HuH-7 (cell line): ENCODE data around the gene ZSCAN16.
"Not testable (repeated sequence)": the region's sequence is repeated elsewhere in the genome, so short reads cannot be mapped to it uniquely, and the experiment has no call there.

Experiments
- DNase-seq: peaks from one replicate; pipeline ENCODE4 v3.0.0; 2011; ENCODE audit warnings: low spot score

The ZSCAN16 gene

GRCh38 chr6:28124350-28124970, at the start of gene ZSCAN16:
Gene ZSCAN16 (plus strand): TSS chr6:28124609. CDS start chr6:28125444, 835 bp downstream.
- DNase-seq, result peak; percentile 52

DNA sequence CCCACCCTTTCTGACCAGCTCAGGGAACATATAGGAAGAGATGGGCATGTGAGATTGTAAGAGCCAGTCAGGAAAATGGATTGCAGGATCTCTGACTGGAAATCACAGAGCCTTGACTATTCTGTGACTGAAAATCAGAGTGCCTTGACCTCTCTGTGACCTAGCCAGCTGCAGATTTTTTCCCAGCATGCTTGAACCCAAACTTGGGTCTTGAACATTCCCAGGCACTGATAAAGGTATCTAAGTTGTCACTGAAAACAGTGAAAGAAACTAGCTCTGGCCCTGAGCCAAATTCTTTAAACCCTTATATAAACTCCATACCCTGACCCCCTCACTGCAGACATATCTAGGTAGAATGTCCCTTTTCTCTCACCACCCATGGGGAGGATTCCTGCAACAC, 46.4 kb upstream of the ZSCAN16 start:
- no peak for DNase-seq

GRCh38 chr6:28078836-28079235, 45.6 kb upstream of the ZSCAN16 start:
- DNase-seq, result no peak

DNA sequence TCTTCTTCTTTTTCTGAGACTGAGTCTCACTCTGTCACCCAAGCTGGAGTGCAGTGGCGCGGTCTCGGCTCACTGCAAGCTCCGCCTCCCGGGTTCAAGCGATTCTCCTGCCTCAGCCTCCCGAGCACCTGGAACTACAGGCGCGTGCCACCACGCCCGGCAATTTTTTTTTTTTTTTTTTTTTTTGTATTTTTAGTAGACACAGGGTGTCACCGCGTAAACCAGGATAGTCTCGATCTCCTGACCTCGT, 44.1 kb upstream of the ZSCAN16 start, which contains the start of gene ZNF165:
TSS of gene ZNF165 (plus strand) at position 188 of the 250 bp plus-strand sequence. CDS start 4,913 bp downstream, outside the sequence.
- DNase-seq, result not testable (repeated sequence)

DNA sequence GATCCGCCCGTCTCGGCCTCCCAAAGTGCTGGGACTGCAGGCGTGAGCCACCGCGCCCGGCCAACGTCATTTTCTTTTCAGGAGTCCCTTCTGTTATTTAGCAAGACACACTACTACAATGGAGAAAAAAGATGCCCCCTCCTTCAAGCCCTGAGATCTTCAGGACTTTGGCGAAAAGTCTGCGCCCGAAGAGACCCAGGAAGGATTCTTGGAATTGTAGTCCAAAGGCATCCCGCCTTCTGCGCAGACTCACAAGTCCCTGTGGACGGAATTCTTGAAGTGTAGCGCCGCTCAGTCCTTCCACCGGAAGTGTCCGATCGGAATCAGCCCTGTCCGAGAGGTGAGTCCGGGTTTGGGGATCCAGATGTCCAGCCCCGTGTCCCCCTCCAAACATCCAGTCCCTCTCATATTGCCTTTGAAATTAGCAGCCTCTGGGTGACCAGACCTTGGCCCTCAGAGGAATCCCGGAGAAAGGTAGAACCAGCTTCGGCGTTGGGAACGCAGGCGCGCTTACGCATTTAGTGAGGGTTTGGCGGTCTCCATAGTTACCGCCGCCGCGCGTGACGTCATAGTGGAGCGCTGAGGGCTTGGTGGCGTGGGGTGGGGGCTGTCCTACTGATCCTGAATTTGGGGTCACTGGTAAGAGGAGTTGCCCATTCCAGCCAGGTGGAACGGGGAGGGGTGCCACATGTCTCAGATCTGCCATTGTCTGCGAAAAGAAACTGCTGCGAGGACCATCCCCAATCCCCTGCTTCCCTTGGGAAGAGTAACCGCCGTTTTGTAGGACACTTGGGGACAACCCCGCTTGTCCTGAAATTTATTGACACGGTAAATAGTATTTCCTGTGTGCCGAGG, 43.6 kb upstream of the ZSCAN16 start:
- DNase-seq, result peak; percentile 68

GRCh38 chr6:28081486-28081751, 43.0 kb upstream of the ZSCAN16 start:
- no peak for DNase-seq

- DNase-seq, result no peak
Measured at GRCh38 chr6:28082939-28083338, 41.5 kb upstream of the ZSCAN16 start.

DNA sequence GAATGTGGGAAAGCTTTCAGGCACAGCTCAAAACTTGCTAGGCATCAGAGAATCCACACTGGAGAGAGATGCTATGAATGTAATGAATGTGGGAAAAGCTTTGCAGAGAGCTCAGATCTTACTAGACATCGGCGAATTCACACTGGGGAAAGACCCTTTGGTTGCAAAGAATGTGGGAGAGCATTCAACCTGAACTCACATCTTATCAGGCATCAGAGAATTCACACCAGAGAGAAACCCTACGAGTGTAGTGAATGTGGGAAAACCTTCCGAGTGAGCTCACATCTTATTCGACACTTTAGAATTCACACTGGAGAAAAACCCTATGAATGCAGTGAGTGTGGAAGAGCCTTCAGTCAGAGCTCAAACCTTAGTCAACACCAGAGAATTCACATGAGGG, 35.4 kb upstream of the ZSCAN16 start:
- DNase-seq, result no peak

GRCh38 chr6:28090917-28091586, 33.4 kb upstream of the ZSCAN16 start:
- DNase-seq, result no peak

- not testable (repeated sequence) for DNase-seq
Measured at GRCh38 chr6:28102222-28102621, 22.2 kb upstream of the ZSCAN16 start.

DNA sequence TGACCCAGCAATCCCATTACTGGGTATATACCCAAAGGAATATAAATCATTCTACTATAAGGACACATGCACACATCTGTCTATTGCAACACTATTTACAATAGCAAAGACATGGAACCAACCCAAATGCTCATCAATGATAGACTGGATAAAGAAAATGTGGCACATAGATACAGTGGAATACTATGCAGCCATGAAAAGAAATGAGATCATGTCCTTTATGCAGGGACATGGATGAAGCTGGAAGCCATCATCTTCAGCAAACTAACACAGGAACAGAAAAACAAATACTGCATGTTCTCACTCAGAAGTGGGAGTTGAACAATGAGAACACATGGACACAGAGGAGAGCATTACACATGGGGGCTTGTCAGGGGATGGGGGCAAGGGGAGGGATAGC, 21.7 kb upstream of the ZSCAN16 start:
- DNase-seq, result not testable (repeated sequence)

- peak; percentile 73 for DNase-seq
Measured at GRCh38 chr6:28104392-28105244, 19.8 kb upstream of the ZSCAN16 start.

DNA sequence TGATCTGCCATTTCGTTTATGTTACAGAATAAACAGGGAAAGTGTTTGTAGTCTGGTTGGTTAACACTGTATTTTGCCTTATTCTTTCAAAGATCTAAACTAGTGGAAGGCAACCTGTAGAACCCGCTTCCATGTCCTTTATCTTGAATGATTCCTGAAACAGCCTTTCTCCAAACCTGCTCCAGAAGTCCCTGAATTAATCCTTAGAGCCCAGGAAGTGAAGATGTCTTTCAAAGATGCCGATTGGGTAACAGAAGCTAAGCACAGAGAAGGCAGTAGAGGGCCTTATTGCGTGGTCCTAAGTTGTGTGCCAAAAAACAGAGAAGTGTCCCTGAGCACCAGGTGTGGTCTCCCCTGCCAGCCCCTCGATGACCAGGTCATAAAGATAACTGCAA, 19.2 kb upstream of the ZSCAN16 start:
- DNase-seq, result peak; percentile 25

DNA sequence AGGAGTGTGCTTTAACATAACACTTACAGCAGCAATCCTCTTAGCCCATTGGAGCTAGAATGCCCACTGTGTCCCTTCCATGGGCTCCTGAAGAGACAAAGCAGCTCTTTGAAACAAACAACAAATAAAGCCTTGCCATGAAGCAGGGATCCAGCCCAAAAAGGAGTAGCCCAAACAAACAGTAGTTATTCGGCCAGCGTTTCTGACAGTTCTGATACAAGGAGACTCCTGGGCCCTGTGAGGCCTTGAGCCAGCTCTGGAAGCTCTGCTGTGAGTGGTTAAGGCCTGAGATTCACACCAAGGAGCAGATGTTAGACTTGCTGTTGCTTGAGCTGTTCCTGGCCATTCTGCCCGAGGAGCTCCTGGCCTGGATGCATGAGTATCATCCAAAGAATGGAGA, 16.9 kb upstream of the ZSCAN16 start:
- no peak for DNase-seq

- DNase-seq, result no peak
Measured at GRCh38 chr6:28111964-28112363, 12.4 kb upstream of the ZSCAN16 start.

DNA sequence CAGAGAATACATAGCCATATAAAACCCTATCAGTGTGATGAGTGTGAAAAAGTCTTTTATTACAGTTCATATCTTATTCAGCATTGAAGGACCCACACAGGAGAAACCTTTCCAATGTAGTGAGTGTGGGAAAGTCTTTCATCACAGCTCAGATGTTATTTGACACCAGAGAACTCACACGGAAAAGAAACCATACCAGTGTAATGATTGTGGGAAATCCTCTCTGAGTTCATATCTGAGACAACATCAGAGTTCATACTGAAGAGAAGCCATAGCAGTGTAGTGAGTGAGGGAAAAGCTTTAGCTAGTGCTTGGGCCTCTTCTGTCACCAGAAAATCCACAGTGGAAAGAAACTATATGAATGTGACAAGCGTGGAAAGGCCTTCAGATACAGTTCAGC, 8.6 kb upstream of the ZSCAN16 start:
- no peak for DNase-seq

GRCh38 chr6:28117386-28118050, 6.9 kb upstream of the ZSCAN16 start:
- DNase-seq, result no peak

- DNase-seq, result no peak
Measured at GRCh38 chr6:28118217-28118616, 6.2 kb upstream of the ZSCAN16 start.

GRCh38 chr6:28121876-28122275, 2.5 kb upstream of the ZSCAN16 start:
- DNase-seq, result no peak

DNA sequence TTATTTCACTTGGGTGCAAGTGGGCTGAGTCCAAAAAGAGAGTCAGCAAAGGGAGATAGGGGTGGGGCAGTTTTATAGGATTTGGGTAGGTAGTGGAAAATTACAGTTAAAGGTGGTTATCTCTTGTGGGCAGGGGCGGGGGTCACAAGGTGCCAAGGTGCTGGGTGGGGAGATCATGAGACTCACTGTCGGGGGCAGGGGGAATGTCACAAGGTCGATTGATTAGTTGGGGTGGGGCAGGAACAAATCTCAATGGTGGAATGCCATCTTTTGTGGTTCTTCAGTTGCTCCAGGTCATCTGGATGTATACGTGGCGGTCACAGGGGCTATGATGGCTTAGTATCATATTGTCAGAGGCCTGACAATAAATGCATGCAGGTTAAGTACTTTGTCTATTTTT, 2.1 kb upstream of the ZSCAN16 start:
- not testable (repeated sequence) for DNase-seq

DNA sequence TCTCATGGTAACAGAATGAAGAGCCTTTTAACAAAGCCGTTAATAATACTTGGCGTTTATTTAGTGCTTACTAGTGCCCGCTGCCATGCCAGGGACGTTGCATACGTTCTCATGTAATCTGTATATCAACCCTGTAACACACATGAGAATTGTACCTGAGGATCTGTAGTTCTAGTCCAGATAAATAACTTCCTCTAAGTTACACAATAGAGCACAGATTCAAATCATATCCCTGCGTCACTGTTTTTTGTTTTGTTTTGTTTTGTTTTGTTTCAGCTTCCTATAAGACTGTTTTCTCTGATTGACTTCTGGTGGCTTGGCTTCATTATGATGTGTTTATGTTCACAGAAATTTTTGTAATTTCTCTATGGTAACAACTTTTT, 553 bp downstream of the ZSCAN16 start:
- DNase-seq, result no peak

GRCh38 chr6:28125401-28125800, 992 bp downstream of the ZSCAN16 start:
- no peak for DNase-seq
